ENCODE data around the gene NLRP14. TPM values are rescaled to one million over a fixed set of nuclear protein-coding genes. Genes with fewer than 3 reads are reported as not detected.

The NLRP14 gene
- total and polyA plus RNA-seq, 9 of the 15 experiments (the other 6 are each of a cell fraction or from before 2014, with no cell fraction given), result 0.27 to 1.2 (median 0.54) TPM

- no TSS peak for BruUV-seq (replicated peaks)
- TF ChIP-seq BCOR (IDR thresholded peaks at IDR 0.05) (peak; percentile 41; the same call in 1 of the 2 replicates), EHMT2 (IDR thresholded peaks at IDR 0.05) (no peak), RBM25 (IDR thresholded peaks at IDR 0.05; ENCODE audit: low read depth, low read length, severe bottlenecking) (peak; percentile 72)
- CTCF ChIA-PET (ENCODE audit: low intra/inter-chr PET ratio), result no interaction called here
Measured at GRCh38 chr11:7019500-7020182, 638 bp upstream of the NLRP14 start.

DNA sequence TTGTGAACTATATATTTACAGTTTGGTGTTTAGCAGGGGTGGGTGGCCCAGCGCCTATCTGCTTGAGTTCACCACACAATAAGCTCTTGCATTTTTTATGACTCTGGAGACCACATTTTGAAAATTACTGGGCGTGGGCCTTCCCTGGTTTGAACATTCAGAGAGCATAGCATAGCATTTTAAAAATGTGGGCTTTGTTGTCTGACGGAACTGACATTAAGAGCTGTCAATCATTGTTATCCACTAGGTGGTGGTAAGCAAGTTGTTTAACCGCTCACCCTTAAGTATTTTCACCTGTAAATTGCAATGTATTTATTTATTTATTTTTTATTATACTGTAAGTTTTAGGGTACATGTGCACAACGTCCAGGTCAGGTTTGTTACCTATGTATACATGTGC, 1.0 kb downstream of the NLRP14 start:
- no peaks in the 10 kb centered on the region for H3K36me3 ChIP-seq (ENCODE audit: control insufficient read depth, insufficient read depth, low read length)
- no peak for TF ChIP-seq TFAM (CRISPR knock-in tag; conservative IDR thresholded peaks at IDR 0.05)
- TF ChIP-seq, protein P1, sequence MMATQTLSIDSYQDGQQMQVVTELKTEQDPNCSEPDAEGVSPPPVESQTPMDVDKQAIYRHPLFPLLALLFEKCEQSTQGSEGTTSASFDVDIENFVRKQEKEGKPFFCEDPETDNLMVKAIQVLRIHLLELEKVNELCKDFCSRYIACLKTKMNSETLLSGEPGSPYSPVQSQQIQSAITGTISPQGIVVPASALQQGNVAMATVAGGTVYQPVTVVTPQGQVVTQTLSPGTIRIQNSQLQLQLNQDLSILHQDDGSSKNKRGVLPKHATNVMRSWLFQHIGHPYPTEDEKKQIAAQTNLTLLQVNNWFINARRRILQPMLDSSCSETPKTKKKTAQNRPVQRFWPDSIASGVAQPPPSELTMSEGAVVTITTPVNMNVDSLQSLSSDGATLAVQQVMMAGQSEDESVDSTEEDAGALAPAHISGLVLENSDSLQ (IDR thresholded peaks at IDR 0.05), result peak; percentile 78
- TF ChIP-seq MEIS2 (IDR thresholded peaks at IDR 0.05; ENCODE audit: partially characterized antibody), result peak; percentile 35
- H3K4me2 ChIP-seq (ENCODE audit: insufficient read depth, low read length), result no peak overlapping the region
- no TSS peak for BruUV-seq (replicated peaks)
- in situ Hi-C loops (cut with MboI) (no loop called here), intact Hi-C loops (cut with micrococcal nuclease) (no loop called here)
- no peaks in the 10 kb centered on the region for H3K79me2 ChIP-seq (ENCODE audit: control insufficient read depth, insufficient read depth, low read length)
- no peak overlapping the region for H2AFZ ChIP-seq (ENCODE audit: low read depth, low read length)
- no peaks in the 10 kb centered on the region for H4K20me1 ChIP-seq (replicated peaks; ENCODE audit: control insufficient read depth, insufficient read depth, low read length)
- ChIA-PET CTCF (ENCODE audit: low intra/inter-chr PET ratio) (interaction anchor here (0.5 kb wide), 1 partner anchor 47 kb away, joined by 3 read pairs; no protein-coding TSS in a partner anchor), POLR2A (interaction anchor here (0.6 to 1.1 kb wide), 3 partner anchors 9 to 20 kb away, joined by 3 to 6 read pairs (median 3); no protein-coding TSS in a partner anchor)
- H3K9me3 ChIP-seq (replicated peaks; ENCODE audit: control insufficient read depth, insufficient read depth, low read depth, low read length), result no peaks in the 10 kb centered on the region
- FAIRE-seq, result no peak
- no peaks in the 10 kb centered on the region for H3K9me1 ChIP-seq (ENCODE audit: control insufficient read depth, insufficient read depth, low read length)
- no peak for DNase-seq (ENCODE audit: extremely low read depth in 1 of 4, low spot score in 3 of 4)
- no peaks in the 10 kb centered on the region for H3K27me3 ChIP-seq (ENCODE audit: control insufficient read depth in 2 of 2, insufficient read depth in 2 of 2, low read length in 2 of 2)
- no peak overlapping the region for H3K9ac ChIP-seq (ENCODE audit: insufficient read depth in 1 of 2, low read depth in 2 of 2, low read length in 2 of 2)
- H3K27ac ChIP-seq (ENCODE audit: extremely low read depth, low read depth, low read length), result no peak overlapping the region
- H3K4me3 ChIP-seq, result no peak overlapping the region
- H3K4me1 ChIP-seq (replicated peaks in 1 of 2; ENCODE audit: control insufficient read depth in 2 of 2, insufficient read depth in 2 of 2, low read length in 2 of 2), result peaks cover 0 to 11% of the 10 kb centered on the region in 2 experiments; a peak in 3 of 5 replicates
- ATAC-seq, result no peak
- 27% methylated on average over 5 of the region's 5 CpGs for WGBS (ENCODE audit: insufficient coverage, low coverage, missing lambda C conversion rate)

More at GRCh38 chr11:7019500-7020182, 638 bp upstream of the NLRP14 start:
- H3K27ac ChIP-seq (ENCODE audit: extremely low read depth, low read depth, low read length), result no peak overlapping the region
- H3K9ac ChIP-seq (ENCODE audit: insufficient read depth in 1 of 2, low read depth in 2 of 2, low read length in 2 of 2), result peak overlapping the region in 1 of 2 experiments; percentile 39; a peak in 1 of 4 replicates
- H3K4me2 ChIP-seq (ENCODE audit: insufficient read depth, low read length), result peak overlapping the region; percentile 69
- no peaks in the 10 kb centered on the region for H3K9me3 ChIP-seq (replicated peaks; ENCODE audit: control insufficient read depth, insufficient read depth, low read depth, low read length)
- no peaks in the 10 kb centered on the region for H3K36me3 ChIP-seq (ENCODE audit: control insufficient read depth, insufficient read depth, low read length)
- no peaks in the 10 kb centered on the region for H3K27me3 ChIP-seq (ENCODE audit: control insufficient read depth in 2 of 2, insufficient read depth in 2 of 2, low read length in 2 of 2)
- POLR2A ChIA-PET, result interaction anchor here (1.7 kb wide), 1 partner anchor 9 kb away, joined by 4 read pairs; no protein-coding TSS in a partner anchor
- no peaks in the 10 kb centered on the region for H4K20me1 ChIP-seq (replicated peaks; ENCODE audit: control insufficient read depth, insufficient read depth, low read length)
- intact Hi-C loops (cut with micrococcal nuclease) (no loop called here), in situ Hi-C loops (cut with MboI) (no loop called here)
- DNase-seq (ENCODE audit: extremely low read depth in 1 of 4, low spot score in 3 of 4) (no peak), ATAC-seq (peak; percentile 32), FAIRE-seq (no peak)
- peaks cover 0 to 11% of the 10 kb centered on the region in 2 experiments; a peak in 3 of 5 replicates for H3K4me1 ChIP-seq (replicated peaks in 1 of 2; ENCODE audit: control insufficient read depth in 2 of 2, insufficient read depth in 2 of 2, low read length in 2 of 2)
- WGBS (ENCODE audit: insufficient coverage, low coverage, missing lambda C conversion rate), result 69% methylated on average over 23 of the region's 26 CpGs
- H3K4me3 ChIP-seq, result peak overlapping the region; percentile 9
- no peaks in the 10 kb centered on the region for H3K9me1 ChIP-seq (ENCODE audit: control insufficient read depth, insufficient read depth, low read length)
- peak overlapping the region; percentile 79 for H2AFZ ChIP-seq (ENCODE audit: low read depth, low read length)
- H3K79me2 ChIP-seq (ENCODE audit: control insufficient read depth, insufficient read depth, low read length), result no peaks in the 10 kb centered on the region

All from K562 (cell line).